NK-92 (cell line): Measurements from ENCODE around the gene OLFM3.

Experiments used
- DNase-seq: peaks from one replicate; lab custom pipeline; 2025; ENCODE audit not compliant: unreplicated experiment; lab: John Stamatoyannopoulos, UW

The OLFM3 gene

DNA sequence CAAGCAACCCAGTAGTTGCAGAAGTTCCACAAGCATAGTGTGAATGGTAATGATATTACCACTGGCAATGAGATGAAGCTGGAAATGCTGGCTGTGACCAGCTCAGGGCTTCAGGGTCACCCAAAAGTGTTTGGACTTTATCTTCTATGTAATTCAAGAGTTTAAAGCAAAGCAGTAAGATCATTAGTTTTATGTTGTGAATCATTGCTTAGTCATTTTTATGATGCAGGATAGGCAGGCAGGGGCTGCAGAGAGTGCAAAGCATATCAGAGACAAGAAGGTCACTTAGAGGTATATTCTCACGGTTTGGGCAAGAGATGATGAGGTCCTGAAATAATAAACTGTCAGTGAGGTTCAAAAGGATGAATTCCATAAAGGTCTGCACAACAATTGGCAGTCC lies 147.4 kb downstream of the OLFM3 start:
- no peak for DNase-seq

- DNase-seq = no peak
These were observed 149.1 kb downstream of the OLFM3 start for GRCh38 chr1:101847626-101848025.

DNA sequence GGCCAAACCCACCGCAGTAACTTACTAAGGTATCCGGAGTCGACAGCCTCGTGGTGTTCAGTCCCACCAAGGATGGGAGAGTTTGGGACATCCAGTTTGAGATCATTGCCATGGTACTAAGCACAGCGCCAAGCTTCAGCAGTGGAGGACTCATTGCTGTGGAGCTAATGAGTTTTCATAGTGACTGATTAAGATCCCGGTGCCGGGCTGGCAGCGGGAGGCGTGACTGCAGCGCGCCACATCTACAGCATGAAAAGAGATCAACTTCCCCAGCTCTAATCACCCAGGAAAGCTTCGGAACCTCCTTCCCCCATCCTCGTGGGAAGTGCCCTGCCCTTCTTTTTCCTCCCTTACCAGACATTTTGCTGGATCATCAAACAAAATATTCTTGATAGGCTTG lies 149.9 kb downstream of the OLFM3 start:
- no peak for DNase-seq

- no peak for DNase-seq
These were observed 153.6 kb downstream of the OLFM3 start for GRCh38 chr1:101843160-101843559.

GRCh38 chr1:101841824-101842223 lies 154.9 kb downstream of the OLFM3 start:
- no peak for DNase-seq

- no peak for DNase-seq
These were observed 160.7 kb downstream of the OLFM3 start for GRCh38 chr1:101835988-101836387.

DNA sequence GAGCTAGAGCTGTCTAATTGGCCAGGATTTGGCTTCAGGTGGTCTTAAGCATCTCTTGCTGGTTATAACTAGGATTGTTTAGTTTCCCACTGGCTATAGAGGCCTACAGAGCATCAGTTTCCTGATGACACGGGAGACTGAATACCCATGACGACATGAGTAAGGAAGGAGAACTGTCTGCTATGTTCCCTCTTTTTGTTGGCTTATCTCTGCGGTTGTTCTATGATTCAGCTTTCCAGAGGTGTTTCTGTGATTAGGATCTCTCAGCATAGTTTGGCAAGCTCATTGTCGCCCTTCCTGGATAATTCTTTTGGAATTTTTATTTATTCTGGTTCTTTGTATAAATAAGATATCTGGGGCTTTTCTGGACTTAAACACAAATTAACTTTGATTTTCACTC lies 163.4 kb downstream of the OLFM3 start:
- no peak for DNase-seq

GRCh38 chr1:101826416-101826815 lies 170.3 kb downstream of the OLFM3 start:
- no peak for DNase-seq

GRCh38 chr1:101820071-101820470 lies 176.7 kb downstream of the OLFM3 start:
- no peak for DNase-seq

DNA sequence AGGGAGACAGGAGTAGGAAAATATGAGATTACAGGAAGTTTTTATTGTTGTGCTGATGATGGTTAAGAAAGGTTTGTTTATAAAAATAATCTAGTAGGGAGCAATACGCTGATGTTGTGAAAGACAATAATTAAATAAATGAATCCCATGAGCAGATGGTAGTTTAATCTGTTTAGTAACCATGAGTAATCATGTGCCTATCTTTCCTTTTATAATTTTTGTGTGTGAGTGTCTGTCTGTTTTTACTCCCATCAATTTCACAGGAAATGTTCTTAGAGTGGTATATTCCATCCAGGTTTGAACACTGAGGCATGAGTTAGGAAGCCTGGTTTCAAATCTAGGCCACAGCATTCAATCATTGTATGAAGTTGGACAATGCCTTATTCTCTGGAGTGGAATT lies 180.5 kb downstream of the OLFM3 start:
- DNase-seq = no peak

GRCh38 chr1:101798417-101798816 lies 198.3 kb downstream of the OLFM3 start:
- DNase-seq = no peak

DNA sequence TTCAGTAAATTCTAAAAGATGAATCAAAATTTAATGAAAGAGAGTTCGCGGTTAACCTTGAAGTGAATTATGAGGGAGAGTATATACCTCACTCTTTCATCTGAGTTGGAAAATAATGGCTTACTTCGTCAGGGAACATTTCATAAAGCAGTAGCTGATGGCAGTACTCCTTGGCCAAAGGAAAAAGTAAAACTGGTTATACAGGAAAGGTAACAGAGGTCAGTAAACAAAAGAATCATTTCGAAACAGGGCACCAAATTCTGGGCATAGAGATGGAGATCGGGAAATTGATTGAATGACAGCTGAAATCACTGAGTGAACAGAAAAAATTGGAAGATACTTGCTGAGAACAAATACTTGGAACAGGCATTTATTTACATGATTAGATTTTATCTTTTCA lies 199.0 kb downstream of the OLFM3 start:
- DNase-seq = no peak

DNA sequence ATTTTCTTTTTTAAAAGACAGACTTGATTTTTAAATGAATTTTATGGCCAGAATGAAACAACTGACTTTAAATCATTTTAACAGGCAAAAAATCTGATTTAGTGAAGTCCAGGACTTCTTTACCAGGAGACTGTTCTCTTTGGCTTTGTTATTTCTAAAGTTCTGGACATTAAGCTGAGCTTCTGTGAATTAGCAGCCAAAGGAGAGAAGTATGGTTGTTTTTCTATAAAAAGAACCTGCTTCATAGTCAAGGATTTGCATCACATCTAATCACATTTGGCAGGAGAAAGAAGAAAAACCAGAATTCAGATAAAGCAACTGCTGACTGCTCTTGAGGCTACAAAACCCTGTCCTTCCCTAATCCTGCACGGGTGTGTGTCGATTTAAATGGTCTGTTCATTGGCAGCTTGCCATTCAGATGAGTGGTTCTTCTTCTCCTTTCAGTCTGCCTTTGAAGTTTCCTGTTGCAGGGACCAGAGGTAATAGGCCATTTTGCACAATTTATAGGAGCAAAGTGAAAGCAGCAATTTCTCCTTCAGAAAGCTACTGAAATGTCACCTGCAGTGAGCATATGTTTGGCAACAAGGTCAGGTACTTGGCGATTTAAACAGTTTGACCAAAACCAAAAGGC lies 215.4 kb downstream of the OLFM3 start:
- no peak for DNase-seq

GRCh38 chr1:101769520-101769919 lies 227.2 kb downstream of the OLFM3 start:
- no peak for DNase-seq

GRCh38 chr1:101757985-101758384 lies 238.7 kb downstream of the OLFM3 start:
- DNase-seq = no peak

- DNase-seq = no peak
These were observed 240.3 kb downstream of the OLFM3 start for GRCh38 chr1:101756411-101756810.
